Raji (cell line): ENCODE measurements around the gene BCLAF3.

ENCODE experiments used
- POLR2A ChIP-seq: IDR thresholded peaks from 2 replicates; pipeline ENCODE4 v1.6.1; 2011; ENCODE audit warnings: low read depth, low read length, control low read depth; ENCODE audit not compliant: insufficient read depth

BCLAF3 gene

DNA sequence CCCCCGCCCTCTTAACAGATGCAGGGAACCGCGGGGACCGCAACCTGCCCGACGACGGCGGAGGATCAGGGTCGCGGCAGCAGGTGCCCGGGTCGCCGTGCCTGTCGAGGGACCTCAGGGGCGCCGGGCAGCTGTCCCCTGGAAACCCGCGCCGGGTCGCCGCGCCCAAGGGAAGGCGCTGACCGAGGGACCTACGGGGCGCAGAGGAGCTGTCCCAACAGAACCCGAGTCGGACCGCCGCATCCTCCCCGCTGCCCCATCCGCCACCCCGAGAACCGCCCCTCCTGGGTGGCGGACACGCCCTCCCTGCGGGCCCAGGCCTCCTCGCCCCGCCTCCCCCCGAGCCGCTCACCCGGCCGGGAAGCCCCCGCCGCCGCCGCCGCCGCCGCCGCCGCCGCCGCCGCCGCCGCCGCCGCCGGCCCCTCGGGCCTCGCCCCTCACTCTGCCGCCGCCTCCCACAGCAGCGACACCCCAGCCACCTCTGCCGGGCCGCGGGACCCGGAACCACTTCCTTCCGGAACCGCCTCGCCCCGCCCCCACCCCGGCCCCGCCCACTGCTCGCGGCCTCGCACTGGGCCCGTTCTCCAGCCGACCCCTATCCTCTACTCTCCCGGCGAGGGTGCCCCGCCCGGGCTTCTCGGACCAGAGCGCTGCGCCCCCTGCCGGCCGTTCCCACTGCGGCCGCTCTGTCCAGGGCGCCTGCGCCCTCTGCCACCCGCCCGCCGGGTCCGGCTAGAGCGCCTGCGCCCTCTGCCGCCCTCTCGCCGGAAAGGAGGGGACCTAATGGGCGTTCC lies at the start of gene BCLAF3:
Gene BCLAF3 (minus strand): TSS at position 506 of the 794 bp plus-strand sequence. CDS start 20,797 bp downstream, outside the sequence.
- 0 out of 2 replicates have a peak, but pooled peaks have one; percentile 12 for TF ChIP-seq POLR2A

DNA sequence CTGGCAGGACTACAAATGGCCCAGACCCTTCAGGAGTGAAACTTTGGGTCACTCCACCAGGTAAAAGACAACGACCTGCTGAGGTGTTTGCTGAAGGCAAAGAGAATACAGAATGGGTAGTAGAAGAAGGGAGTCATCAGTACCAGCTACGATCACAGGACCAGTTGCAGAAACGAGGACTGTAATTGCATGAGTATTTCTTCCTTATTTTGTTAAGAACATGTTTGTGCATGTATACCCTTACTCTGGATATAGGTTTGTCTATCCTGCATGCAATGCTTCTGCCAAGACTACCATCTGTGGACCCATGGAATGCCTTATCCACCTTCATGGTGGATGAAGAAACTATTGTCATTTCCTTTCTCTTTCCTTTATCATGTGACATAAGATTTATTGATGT lies 48.1 kb upstream of the BCLAF3 start:
- no peak for TF ChIP-seq POLR2A

DNA sequence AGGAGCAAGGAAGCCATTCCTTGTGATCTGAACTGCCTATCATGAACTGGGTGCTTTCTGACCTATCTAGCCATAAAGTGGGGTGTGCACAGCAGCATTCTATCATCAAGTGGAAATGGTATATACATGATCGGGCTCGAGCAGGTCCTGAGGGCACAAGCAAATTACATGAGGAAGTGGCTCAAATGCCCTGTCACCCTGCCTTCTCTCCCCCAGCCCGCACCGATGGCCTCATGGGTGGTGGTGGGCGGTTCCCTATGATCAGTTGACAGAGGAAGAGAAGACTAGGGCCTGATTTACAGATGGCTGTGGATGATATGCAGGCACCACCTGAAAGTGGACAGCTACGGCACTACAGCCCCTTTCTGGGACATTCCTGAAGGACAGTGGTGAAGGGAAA lies 46.3 kb upstream of the BCLAF3 start:
- TF ChIP-seq POLR2A = no peak

DNA sequence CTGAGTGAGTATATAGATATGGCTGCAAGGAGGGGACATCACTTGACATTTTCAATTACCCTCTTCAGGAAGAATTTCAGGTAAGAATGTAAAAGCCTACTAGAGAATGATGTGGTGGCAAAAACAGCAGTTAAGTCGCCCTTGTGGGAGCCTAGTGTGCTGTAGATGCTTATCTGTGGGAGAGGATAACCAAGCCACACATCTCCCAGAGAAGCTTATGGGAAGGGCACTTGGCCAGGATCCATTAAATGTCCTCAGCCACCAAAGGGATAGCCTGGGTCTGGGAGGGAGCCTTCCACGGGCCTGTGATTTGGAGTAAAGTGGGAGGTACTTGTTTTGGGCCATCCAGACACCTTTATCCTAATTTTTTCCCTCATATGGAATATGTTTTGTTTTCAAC lies 41.3 kb upstream of the BCLAF3 start:
- TF ChIP-seq POLR2A = no peak

DNA sequence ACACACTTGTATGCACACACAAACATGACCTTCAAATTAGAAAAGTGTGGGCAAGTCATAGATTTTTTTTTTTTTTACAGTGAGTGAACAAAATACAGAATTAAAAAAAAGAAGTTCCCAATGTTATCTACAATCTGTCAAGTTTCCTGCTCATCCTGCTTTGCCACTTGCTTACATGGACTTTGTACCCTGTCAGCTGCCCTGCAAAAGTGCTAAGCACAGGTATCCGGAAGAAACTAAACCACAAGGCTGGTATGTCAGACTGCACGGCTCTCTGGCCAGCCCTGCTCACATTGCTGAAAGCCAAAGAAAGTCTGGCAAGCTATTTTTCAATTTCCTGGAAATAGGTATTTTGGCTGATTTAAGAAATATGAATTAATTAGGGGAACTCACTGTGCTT lies 38.9 kb upstream of the BCLAF3 start:
- TF ChIP-seq POLR2A = no peak

DNA sequence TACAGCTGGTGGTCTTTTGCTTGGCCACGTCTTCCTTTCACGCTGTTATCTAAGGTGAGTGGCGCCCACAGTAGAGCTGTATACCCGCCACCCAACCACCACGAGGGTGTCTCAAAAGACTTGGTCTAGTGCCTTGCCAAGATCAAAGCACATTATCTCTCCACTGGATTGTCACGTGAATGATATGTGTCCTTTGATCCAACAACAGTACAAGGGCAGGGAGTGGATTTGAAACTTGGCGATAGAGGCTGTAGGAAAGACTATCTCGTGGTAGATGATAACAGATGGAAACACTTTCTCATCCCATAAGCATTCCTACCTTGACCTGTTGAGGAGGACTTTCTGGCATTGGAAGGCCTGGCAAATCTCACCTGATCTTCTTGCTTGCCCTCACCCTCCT lies 37.7 kb upstream of the BCLAF3 start:
- TF ChIP-seq POLR2A = no peak

DNA sequence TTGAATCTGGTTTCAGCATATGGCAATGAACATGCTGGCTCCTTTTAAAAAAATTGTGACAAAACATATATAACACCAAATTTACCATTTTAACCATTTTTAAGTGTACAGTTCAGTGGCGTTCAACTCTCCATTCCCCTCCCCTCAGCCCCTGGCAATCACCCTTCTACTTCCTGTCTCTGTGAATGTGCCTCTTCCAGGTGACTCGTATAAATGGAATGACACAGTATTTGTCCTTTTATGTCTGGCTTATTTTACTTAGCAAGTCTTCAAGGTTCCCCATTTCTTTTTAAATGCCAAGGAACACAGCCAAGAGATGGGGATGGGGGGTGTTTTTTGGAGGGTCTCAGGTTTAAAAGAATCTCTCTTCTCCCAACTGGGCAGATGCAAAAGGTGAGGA lies 35.4 kb upstream of the BCLAF3 start:
- no peak for TF ChIP-seq POLR2A

DNA sequence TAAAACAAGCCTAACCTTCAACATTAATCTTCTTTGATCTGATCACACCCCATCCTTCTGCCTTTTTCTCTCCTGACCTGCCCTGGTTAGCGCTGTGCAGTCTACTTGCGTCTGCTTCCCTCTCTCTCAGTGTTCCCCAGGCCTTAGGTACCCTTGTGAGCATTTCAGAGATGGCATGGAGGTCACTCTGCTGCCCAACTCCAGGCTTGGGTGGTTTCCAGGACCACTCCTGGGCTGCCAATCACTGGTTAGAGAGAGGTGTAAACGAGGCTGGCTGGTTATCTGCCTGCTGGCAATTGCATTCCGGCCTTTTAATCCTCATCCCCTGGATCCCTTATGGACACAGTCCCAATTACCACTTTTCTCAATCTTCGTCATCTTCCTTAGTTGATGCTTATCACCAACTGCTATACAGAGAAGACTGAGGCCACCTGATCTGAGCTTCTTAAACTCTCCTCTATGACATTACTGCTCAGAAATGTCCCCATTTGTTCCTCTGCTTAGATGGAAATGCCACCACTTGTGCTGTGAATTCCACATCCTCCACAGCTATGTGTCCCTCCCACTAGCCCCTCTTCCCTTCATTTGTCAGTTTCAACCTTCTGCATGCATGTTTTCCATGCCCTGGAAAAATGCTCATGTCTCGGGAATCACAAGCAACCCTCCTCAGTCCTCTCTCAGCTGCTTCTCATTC lies 29.0 kb upstream of the BCLAF3 start:
- no peak for TF ChIP-seq POLR2A

DNA sequence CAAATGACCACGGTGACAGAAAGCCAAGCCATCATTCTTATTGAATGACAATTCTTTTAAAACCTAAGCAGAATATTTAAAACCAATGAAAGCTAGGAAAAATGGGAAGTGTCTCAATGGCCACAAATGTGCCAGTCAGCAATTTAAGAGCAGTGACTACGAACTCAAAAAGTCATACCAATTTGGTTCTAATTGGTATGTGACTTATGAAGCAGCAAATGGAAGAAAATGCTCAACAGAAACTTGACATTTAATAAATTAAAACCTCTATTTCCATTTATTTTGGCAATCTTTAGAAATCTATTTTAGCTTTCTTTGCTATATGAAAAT lies 25.7 kb upstream of the BCLAF3 start:
- TF ChIP-seq POLR2A = no peak

DNA sequence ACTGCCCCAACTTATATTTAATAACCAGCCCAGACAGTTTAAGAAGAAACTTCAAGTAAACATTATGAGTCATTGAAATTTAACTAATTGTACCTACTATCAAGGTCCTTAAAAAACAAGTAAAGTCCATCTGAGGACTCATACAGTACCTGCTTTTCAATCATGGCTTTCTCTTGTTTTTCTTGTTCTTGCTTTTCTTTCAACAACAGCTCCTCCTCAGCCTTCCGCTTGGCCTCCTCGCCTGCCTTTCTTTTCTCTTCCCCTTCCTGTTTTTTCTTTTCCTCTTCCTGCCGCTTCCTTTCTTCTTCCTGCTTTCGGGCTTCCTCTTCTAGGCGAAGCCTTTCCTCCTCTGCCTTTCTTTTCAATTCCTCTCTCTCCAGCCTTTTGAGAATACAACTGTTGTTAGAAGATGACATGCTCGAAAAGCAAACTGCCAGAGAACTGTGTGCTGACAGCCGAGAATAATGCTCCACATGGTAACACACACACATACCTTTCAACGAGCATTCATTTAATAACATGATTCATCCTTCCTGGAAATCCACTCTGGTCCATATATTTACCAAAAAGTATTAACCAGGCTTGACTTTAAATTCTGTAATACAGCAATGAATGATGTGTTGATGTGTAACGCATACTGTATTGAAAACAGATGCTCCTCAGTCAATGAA lies 25.2 kb upstream of the BCLAF3 start:
- TF ChIP-seq POLR2A = no peak

DNA sequence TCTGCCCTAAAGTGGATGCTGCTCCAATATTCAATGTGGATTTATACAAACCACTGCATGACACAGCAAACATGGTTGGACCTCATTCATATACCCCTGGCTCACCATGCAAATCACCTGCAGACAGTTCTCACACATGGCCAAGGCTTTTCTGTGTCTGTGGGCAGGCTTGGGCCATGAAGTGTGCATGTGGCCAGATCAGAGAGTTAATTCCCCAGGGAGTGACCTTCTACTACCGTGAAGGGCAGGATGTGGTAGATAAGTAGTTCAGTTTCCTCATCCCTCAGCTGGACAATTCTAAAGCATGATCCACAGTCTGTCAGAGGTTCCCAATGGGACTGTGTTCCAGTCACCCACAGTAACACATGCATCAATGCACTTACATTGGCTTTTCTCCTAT lies 24.6 kb upstream of the BCLAF3 start:
- TF ChIP-seq POLR2A = 0 out of 2 replicates have a peak, but pooled peaks have one; percentile 19

DNA sequence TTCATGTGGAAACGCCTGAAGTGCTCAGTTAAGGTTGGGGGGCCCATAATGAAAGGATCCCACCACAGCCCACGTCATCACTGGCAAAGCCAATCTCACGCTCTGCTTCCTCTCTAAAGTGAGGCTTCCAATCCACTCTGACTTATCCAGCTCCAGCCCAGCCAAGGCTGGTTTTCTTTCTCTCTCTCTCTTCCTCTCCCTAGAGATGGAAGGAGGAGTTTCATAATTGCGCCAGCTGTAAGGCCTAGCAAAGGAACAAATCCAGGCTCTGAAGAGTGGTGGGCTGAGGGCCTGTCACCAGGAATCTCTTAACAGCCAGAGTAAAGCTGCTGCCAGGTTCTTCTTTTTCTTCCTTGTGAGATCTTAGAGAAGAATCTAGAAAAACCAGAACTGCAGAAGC lies 20.7 kb upstream of the BCLAF3 start:
- no peak for TF ChIP-seq POLR2A

DNA sequence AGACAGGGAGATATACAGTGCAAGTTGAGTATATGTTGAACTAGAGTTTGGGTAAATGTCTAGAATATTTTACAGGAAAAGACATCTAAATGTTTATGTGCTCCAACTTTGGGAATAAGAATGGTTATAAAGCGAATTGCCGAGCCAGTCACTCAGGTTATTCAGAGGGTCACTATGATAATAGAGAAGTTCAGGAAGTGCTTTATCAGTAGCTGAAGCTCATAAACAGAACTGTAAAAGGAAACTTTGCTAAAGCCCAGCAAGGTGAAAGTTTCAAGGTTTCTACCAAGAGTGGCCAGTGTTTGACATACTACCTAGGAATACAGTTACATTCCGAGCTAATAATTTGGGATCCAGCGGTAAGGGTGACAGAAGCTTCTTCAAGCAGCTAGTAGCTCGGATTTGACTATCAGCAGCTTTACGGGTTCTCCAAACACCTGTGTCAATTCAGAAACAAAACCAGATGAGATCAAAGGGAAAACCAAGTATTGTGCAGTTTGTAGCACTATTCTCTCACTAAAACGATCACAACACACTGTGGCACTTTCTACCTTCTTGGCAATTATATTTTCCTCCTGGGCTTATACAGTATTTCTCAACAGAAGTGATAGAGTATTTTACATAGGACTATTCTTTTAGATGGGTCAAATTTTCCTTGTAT lies 17.2 kb upstream of the BCLAF3 start:
- no peak for TF ChIP-seq POLR2A

DNA sequence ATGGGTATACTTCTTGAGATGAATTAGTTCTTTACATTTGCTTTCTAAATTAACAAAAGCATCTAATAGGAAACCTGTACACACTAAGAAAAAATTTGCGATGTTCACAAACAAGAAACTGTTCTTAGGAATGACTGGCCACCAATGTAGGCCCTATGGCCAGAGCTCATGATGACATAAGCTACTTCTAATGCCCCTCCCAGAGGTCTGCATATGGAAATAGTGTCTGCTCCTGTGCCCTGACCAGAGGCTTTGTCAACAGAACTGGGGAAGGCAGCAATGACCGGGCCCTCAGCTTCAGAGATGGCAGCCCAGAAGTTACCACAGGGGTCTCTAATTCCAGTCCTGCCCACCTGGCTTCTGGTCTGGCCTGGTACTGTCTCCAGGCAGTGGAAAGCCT lies 15.0 kb upstream of the BCLAF3 start:
- no peak for TF ChIP-seq POLR2A

DNA sequence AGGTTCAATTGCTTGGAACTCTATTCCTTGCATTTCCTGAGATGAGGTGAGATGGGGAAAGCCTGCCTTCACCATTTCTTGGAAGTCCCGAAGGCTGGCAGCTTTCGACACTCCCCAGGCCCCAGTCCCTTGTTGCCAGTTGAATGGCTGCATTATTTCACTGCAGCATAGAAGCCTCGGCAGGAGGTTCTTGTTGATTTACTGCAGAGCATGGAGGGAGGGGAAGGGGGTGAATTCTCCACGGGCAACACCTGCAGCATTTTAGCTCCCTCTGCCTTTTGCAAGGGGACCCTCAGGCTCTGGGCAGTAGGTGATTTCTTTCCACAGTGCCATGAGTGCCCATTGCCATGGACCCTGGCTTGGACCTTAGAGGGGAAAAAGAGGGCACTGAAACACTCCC lies 10.7 kb upstream of the BCLAF3 start:
- no peak for TF ChIP-seq POLR2A
